ENCODE data around the gene RPL27A.

- TF ChIP-seq POLR2A (IDR thresholded peaks at IDR 0.05) (peak; percentile 79), CTCF (IDR thresholded peaks at IDR 0.05) (peak in 1 of 3 experiments; percentile 34)
These were observed at the start of gene RPL27A, which contains the start of gene TRIM66 for GRCh38 chr11:8682303-8683114.

Measured in testis (tissue), 2 donors.